ENCODE data around the gene PEX14. TPM values are rescaled to one million over a fixed set of nuclear protein-coding genes. Genes with fewer than 3 reads are reported as not detected.

PEX14 gene
- total and polyA plus RNA-seq, 9 of the 15 experiments (the other 6 are each of a cell fraction or from before 2014, with no cell fraction given): 2.6 to 45.7 (median 22.7) TPM

GRCh38 chr1:10646347-10646861 lies 171.7 kb downstream of the PEX14 start (continued):
- TF ChIP-seq RREB1 (CRISPR knock-in tag; IDR thresholded peaks at IDR 0.05) (no peak), STAG1 (CRISPR knock-in tag; IDR thresholded peaks at IDR 0.05; ENCODE audit: borderline replicate concordance) (no peak), MITF (IDR thresholded peaks at IDR 0.05) (no peak), TCF7 (IDR thresholded peaks at IDR 0.05; ENCODE audit: borderline replicate concordance) (no peak), RBM15 (IDR thresholded peaks at IDR 0.05; ENCODE audit: insufficient read depth, low read length) (no peak), HDAC1 (IDR thresholded peaks at IDR 0.05) (no peak), NCOA1 (IDR thresholded peaks at IDR 0.05; ENCODE audit: low read depth) (no peak)
